Trophoblast cell (in vitro differentiated cells and primary cell): ENCODE measurements around the gene RASSF4.

ENCODE experiments used
- DNase-seq, 2 donors: peaks; one replicate each; pipeline ENCODE4 v3.0.0-alpha.2; 2016
- H2AFZ ChIP-seq: 2 replicates; pipeline ENCODE4 v1.6.1; 2013; ENCODE audit warnings: low read length, moderate library complexity, mild to moderate bottlenecking; ENCODE audit not compliant: insufficient read depth, poor library complexity
- H2AK5ac ChIP-seq: 2 replicates; pipeline ENCODE4 v1.6.1; 2013; ENCODE audit warnings: mild to moderate bottlenecking, low read length
- H2BK120ac ChIP-seq: 2 replicates; pipeline ENCODE4 v1.6.1; 2013; ENCODE audit warnings: low read length, mild to moderate bottlenecking, moderate library complexity; ENCODE audit not compliant: insufficient read depth, poor library complexity
- H2BK12ac ChIP-seq: 2 replicates; pipeline ENCODE4 v1.6.1; 2013; ENCODE audit warnings: mild to moderate bottlenecking, low read length, moderate library complexity
- H2BK5ac ChIP-seq: 2 replicates; pipeline ENCODE4 v1.6.1; 2013; ENCODE audit warnings: low read length, low read depth, moderate library complexity, mild to moderate bottlenecking; ENCODE audit not compliant: poor library complexity
- H3K14ac ChIP-seq: 2 replicates; pipeline ENCODE4 v1.6.1; 2013; ENCODE audit warnings: mild to moderate bottlenecking, low read length
- H3K18ac ChIP-seq: 2 replicates; pipeline ENCODE4 v1.6.1; 2013; ENCODE audit warnings: mild to moderate bottlenecking, low read length
- H3K23ac ChIP-seq: 2 replicates; pipeline ENCODE4 v1.6.1; 2013; ENCODE audit warnings: low read length
- H3K27ac ChIP-seq: 2 replicates; pipeline ENCODE4 v1.5.1; 2013; ENCODE audit warnings: low read depth, mild to moderate bottlenecking, inconsistent platforms, low read length, moderate library complexity
- H3K27me3 ChIP-seq: 2 replicates; pipeline ENCODE4 v1.6.1; 2013; ENCODE audit warnings: inconsistent platforms, mild to moderate bottlenecking, low read length, moderate library complexity; ENCODE audit not compliant: insufficient read depth
- H3K36me3 ChIP-seq, 2 experiments: 1 replicate in 1 of 2; 2 replicates in 1 of 2; pipeline ENCODE4 v1.6.1; 2013; ENCODE audit warnings: low read length in 2 of 2, mild to moderate bottlenecking in 2 of 2, moderate library complexity in 1 of 2; ENCODE audit not compliant: insufficient read depth in 2 of 2, control insufficient read depth in 1 of 2
- H3K4ac ChIP-seq: 2 replicates; pipeline ENCODE4 v1.6.1; 2013; ENCODE audit warnings: low read depth, mild to moderate bottlenecking, low read length, moderate library complexity
- H3K4me1 ChIP-seq, 2 experiments: 1 replicate in 1 of 2; 2 replicates in 1 of 2; pipeline ENCODE4 v1.6.1; 2013; ENCODE audit warnings: low read length in 2 of 2, mild to moderate bottlenecking in 2 of 2, moderate library complexity in 1 of 2; ENCODE audit not compliant: insufficient read depth in 2 of 2, control insufficient read depth in 1 of 2
- H3K4me2 ChIP-seq: 2 replicates; pipeline ENCODE4 v1.6.1; 2013; ENCODE audit warnings: inconsistent platforms, mild to moderate bottlenecking, low read length, moderate library complexity
- H3K4me3 ChIP-seq: 2 replicates; pipeline ENCODE4 v1.5.1; 2013; ENCODE audit warnings: mild to moderate bottlenecking, low read depth, low read length, inconsistent platforms
- H3K79me1 ChIP-seq: one replicate; pipeline ENCODE4 v1.6.1; 2013; ENCODE audit warnings: low read length
- H3K79me2 ChIP-seq: 2 replicates; pipeline ENCODE4 v1.6.1; 2013; ENCODE audit warnings: low read length, mild to moderate bottlenecking; ENCODE audit not compliant: control insufficient read depth, insufficient read depth, poor library complexity
- H3K9ac ChIP-seq: 2 replicates; pipeline ENCODE4 v1.6.1; 2013; ENCODE audit warnings: mild to moderate bottlenecking, low read length
- H3K9me3 ChIP-seq: 2 replicates; pipeline ENCODE4 v1.6.1; 2013; ENCODE audit warnings: low read depth, mild to moderate bottlenecking, control low read depth, inconsistent platforms, low read length; ENCODE audit not compliant: insufficient read depth
- H4K12ac ChIP-seq: 2 replicates; pipeline ENCODE4 v1.6.1; 2013; ENCODE audit warnings: low read depth, mild to moderate bottlenecking, low read length, moderate library complexity
- H4K8ac ChIP-seq: 2 replicates; pipeline ENCODE4 v1.6.1; 2013; ENCODE audit warnings: low read depth, mild to moderate bottlenecking, low read length, moderate library complexity
- H4K91ac ChIP-seq: one replicate; pipeline ENCODE4 v1.6.1; 2013; ENCODE audit warnings: low read depth, mild to moderate bottlenecking, low read length, moderate library complexity
- WGBS: extraction: QIAGEN DNeasy Blood & Tissue Kit; methylation state at CpG from one replicate; pipeline ENCODE4 v1.1.7; 2013; ENCODE audit warnings: missing lambda C conversion rate; ENCODE audit not compliant: insufficient read length, insufficient coverage; ENCODE audit errors: extremely low coverage; 5-methylcytosine and 5-hydroxymethylcytosine counted together

Gene RASSF4

GRCh38 chr10:44917848-44918247 lies 41.8 kb upstream of the RASSF4 start:
- H2AFZ ChIP-seq, result no peak overlapping the region
- WGBS, result no CpG with 5 or more reads among the region's 3 CpGs
- no peak overlapping the region for H2BK5ac ChIP-seq
- H3K27me3 ChIP-seq, result no peaks in the 10 kb centered on the region
- H3K18ac ChIP-seq, result no peak overlapping the region
- H3K23ac ChIP-seq, result no peak overlapping the region
- no peak overlapping the region for H3K4me2 ChIP-seq
- no peak overlapping the region for H2BK120ac ChIP-seq
- H4K91ac ChIP-seq, result no peak overlapping the region
- no peaks in the 10 kb centered on the region for H3K79me2 ChIP-seq
- H3K4me3 ChIP-seq, result no peak overlapping the region
- H3K9ac ChIP-seq, result no peak overlapping the region
- H3K14ac ChIP-seq, result no peak overlapping the region
- H4K12ac ChIP-seq, result no peak overlapping the region
- DNase-seq, result no peak
- no peak overlapping the region for H3K27ac ChIP-seq
- no peaks in the 10 kb centered on the region for H3K9me3 ChIP-seq
- H3K79me1 ChIP-seq, result no peaks in the 10 kb centered on the region
- H3K4ac ChIP-seq, result no peak overlapping the region
- H3K36me3 ChIP-seq, result no peaks in the 10 kb centered on the region
- H4K8ac ChIP-seq, result no peak overlapping the region
- no peak overlapping the region for H2BK12ac ChIP-seq
- H3K4me1 ChIP-seq, result no peaks in the 10 kb centered on the region
- no peak overlapping the region for H2AK5ac ChIP-seq

GRCh38 chr10:44920252-44920651 lies 39.4 kb upstream of the RASSF4 start:
- no peak overlapping the region for H3K4me2 ChIP-seq
- H3K27me3 ChIP-seq, result no peaks in the 10 kb centered on the region
- H3K14ac ChIP-seq, result no peak overlapping the region
- no peak overlapping the region for H4K12ac ChIP-seq
- H2BK12ac ChIP-seq, result no peak overlapping the region
- H3K79me1 ChIP-seq, result no peaks in the 10 kb centered on the region
- WGBS, result no CpG with 5 or more reads among the region's 3 CpGs
- no peak overlapping the region for H4K91ac ChIP-seq
- no peak overlapping the region for H3K9ac ChIP-seq
- no peak overlapping the region for H3K23ac ChIP-seq
- H3K79me2 ChIP-seq, result no peaks in the 10 kb centered on the region
- H3K4me3 ChIP-seq, result no peak overlapping the region
- H3K4me1 ChIP-seq, result no peaks in the 10 kb centered on the region
- H2BK5ac ChIP-seq, result no peak overlapping the region
- H3K27ac ChIP-seq, result no peak overlapping the region
- no peak overlapping the region for H3K18ac ChIP-seq
- no peak overlapping the region for H2AFZ ChIP-seq
- no peak overlapping the region for H2BK120ac ChIP-seq
- no peak overlapping the region for H2AK5ac ChIP-seq
- no peaks in the 10 kb centered on the region for H3K36me3 ChIP-seq
- H3K4ac ChIP-seq, result no peak overlapping the region
- H3K9me3 ChIP-seq, result no peaks in the 10 kb centered on the region
- no peak overlapping the region for H4K8ac ChIP-seq
- DNase-seq, result no peak

- no CpG with 5 or more reads among the region's 5 CpGs for WGBS
- H2AFZ ChIP-seq, result no peak overlapping the region
- H2BK5ac ChIP-seq, result no peak overlapping the region
- H4K8ac ChIP-seq, result no peak overlapping the region
- H3K4me2 ChIP-seq, result no peak overlapping the region
- no peaks in the 10 kb centered on the region for H3K36me3 ChIP-seq
- H3K9ac ChIP-seq, result no peak overlapping the region
- H3K27me3 ChIP-seq, result no peaks in the 10 kb centered on the region
- no peaks in the 10 kb centered on the region for H3K79me1 ChIP-seq
- no peak overlapping the region for H3K4me3 ChIP-seq
- no peak overlapping the region for H3K14ac ChIP-seq
- H4K91ac ChIP-seq, result no peak overlapping the region
- no peak overlapping the region for H4K12ac ChIP-seq
- no peak overlapping the region for H3K27ac ChIP-seq
- DNase-seq, result no peak
- H2BK12ac ChIP-seq, result no peak overlapping the region
- no peak overlapping the region for H3K4ac ChIP-seq
- no peak overlapping the region for H2BK120ac ChIP-seq
- no peaks in the 10 kb centered on the region for H3K79me2 ChIP-seq
- no peaks in the 10 kb centered on the region for H3K4me1 ChIP-seq
- no peak overlapping the region for H3K23ac ChIP-seq
- no peak overlapping the region for H2AK5ac ChIP-seq
- H3K18ac ChIP-seq, result no peak overlapping the region
- no peaks in the 10 kb centered on the region for H3K9me3 ChIP-seq
Observed at GRCh38 chr10:44921061-44921460, 38.5 kb upstream of the RASSF4 start.

- no peak overlapping the region for H2AFZ ChIP-seq
- H3K79me2 ChIP-seq, result no peaks in the 10 kb centered on the region
- no peak overlapping the region for H3K27ac ChIP-seq
- H3K9ac ChIP-seq, result no peak overlapping the region
- no peaks in the 10 kb centered on the region for H3K36me3 ChIP-seq
- no peak overlapping the region for H2AK5ac ChIP-seq
- H3K4me2 ChIP-seq, result no peak overlapping the region
- H3K23ac ChIP-seq, result no peak overlapping the region
- no peaks in the 10 kb centered on the region for H3K79me1 ChIP-seq
- WGBS, result no CpG with 5 or more reads among the region's 3 CpGs
- H3K14ac ChIP-seq, result no peak overlapping the region
- H2BK120ac ChIP-seq, result no peak overlapping the region
- DNase-seq, result no peak
- H3K4me3 ChIP-seq, result no peak overlapping the region
- H2BK5ac ChIP-seq, result no peak overlapping the region
- no peak overlapping the region for H2BK12ac ChIP-seq
- no peaks in the 10 kb centered on the region for H3K27me3 ChIP-seq
- no peak overlapping the region for H4K91ac ChIP-seq
- H3K4ac ChIP-seq, result no peak overlapping the region
- H4K8ac ChIP-seq, result no peak overlapping the region
- no peaks in the 10 kb centered on the region for H3K9me3 ChIP-seq
- no peak overlapping the region for H3K18ac ChIP-seq
- no peaks in the 10 kb centered on the region for H3K4me1 ChIP-seq
- no peak overlapping the region for H4K12ac ChIP-seq
Observed at GRCh38 chr10:44921506-44921905, 38.1 kb upstream of the RASSF4 start.
